Tibial nerve (tissue), 4 donors: ENCODE measurements around the gene SIPA1L3.

ENCODE experiments used
- CTCF ChIP-seq, 5 experiments: fragments of 200-600 bp in 3 of 5; fragments of 450-650 bp in 2 of 5; sonication (generic) in 3 of 5; IDR thresholded peaks; one replicate each; pipeline ENCODE4 v1.5.1; 2016 to 2019; ENCODE audit warnings: antibody characterized with exemption in 5 of 5, mild to moderate bottlenecking in 3 of 5, moderate library complexity in 2 of 5
- EP300 ChIP-seq, 2 donors: sonication (generic); formaldehyde crosslinking; IDR thresholded peaks; one replicate each; pipeline ENCODE4 v1.6.1; 2017; ENCODE audit warnings: antibody characterized with exemption in 2 of 2, mild to moderate bottlenecking in 1 of 2

- TF ChIP-seq CTCF (IDR thresholded peaks at IDR 0.05) (no peak), EP300 (IDR thresholded peaks at IDR 0.05) (no peak)
These were observed 152.9 kb downstream of the SIPA1L3 start for GRCh38 chr19:38059897-38060296.
